Vagina (tissue), 2 donors: ENCODE measurements around the gene IL9.

Source experiments
- CTCF ChIP-seq, 3 experiments: fragments of 450-650 bp in 2 of 3; fragments of 200-600 bp in 1 of 3; sonication (generic) in 1 of 3; IDR thresholded peaks; one replicate each; pipeline ENCODE4 v1.5.1; 2017 to 2019; ENCODE audit warnings: antibody characterized with exemption in 3 of 3, mild to moderate bottlenecking in 2 of 3, moderate library complexity in 2 of 3
- POLR2A ChIP-seq, 2 donors: fragments of 450-650 bp; IDR thresholded peaks; one replicate each; pipeline ENCODE4 v1.6.1; 2017; ENCODE audit warnings: antibody characterized with exemption in 2 of 2, mild to moderate bottlenecking in 2 of 2, moderate library complexity in 2 of 2

- TF ChIP-seq CTCF (IDR thresholded peaks at IDR 0.05) = no peak
- no peak for TF ChIP-seq POLR2A (IDR thresholded peaks at IDR 0.05)
Observed at GRCh38 chr5:135843571-135844337, 51.9 kb downstream of the IL9 start.
